Measurements from ENCODE around the gene RNF166.

DNA sequence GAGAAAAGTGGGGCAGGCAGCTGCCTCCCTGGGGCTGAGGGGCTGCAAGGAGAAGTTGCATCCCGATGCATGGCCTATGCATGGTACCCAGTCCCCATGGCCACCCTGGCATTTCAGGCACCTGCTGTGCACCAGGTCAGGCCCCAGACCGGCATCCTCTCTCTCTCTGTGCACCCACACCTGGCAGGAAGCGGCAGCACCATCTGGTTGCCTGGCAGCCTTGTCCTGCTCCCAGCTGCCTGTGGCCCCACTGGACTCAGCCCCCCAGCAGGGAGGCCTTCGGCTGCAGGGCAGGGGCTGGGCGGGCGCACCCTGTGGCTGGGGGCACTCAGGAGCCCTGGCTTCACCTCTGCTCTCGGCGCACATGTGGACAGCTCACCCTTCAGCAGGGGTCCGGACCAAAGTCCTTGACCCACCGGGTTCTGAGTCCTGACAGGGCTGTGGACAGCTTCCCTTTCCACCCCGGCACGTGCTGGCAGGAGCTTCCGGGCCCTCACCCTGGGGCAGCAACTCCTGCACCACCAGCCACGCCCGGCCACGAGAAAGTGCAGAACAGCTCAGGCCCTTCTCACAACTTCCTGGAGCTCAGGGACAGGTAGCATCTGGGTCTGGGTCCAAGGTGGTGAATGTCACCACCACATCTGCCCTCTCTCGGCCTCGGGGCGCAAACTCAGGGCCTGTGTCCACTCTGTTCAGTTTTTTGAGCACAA, 36.8 kb upstream of the RNF166 start:
- TF ChIP-seq, protein P1, sequence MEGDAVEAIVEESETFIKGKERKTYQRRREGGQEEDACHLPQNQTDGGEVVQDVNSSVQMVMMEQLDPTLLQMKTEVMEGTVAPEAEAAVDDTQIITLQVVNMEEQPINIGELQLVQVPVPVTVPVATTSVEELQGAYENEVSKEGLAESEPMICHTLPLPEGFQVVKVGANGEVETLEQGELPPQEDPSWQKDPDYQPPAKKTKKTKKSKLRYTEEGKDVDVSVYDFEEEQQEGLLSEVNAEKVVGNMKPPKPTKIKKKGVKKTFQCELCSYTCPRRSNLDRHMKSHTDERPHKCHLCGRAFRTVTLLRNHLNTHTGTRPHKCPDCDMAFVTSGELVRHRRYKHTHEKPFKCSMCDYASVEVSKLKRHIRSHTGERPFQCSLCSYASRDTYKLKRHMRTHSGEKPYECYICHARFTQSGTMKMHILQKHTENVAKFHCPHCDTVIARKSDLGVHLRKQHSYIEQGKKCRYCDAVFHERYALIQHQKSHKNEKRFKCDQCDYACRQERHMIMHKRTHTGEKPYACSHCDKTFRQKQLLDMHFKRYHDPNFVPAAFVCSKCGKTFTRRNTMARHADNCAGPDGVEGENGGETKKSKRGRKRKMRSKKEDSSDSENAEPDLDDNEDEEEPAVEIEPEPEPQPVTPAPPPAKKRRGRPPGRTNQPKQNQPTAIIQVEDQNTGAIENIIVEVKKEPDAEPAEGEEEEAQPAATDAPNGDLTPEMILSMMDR (IDR thresholded peaks at IDR 0.05): no peak
- no peak for TF ChIP-seq POLR2A (IDR thresholded peaks at IDR 0.05)

Data from lower leg skin (tissue), 3 donors.